GM21390 (cell line): ENCODE data around the gene INO80B.
"Not testable (repeated sequence)": the region's sequence is repeated elsewhere in the genome, so short reads cannot be mapped to it uniquely, and the experiment has no call there.

Source experiments
- ATAC-seq: cut with Tn5 transposase; IDR thresholded peaks from one replicate; pipeline ENCODE4 v1.9.1; 2021; ENCODE audit not compliant: unreplicated experiment

INO80B gene

DNA sequence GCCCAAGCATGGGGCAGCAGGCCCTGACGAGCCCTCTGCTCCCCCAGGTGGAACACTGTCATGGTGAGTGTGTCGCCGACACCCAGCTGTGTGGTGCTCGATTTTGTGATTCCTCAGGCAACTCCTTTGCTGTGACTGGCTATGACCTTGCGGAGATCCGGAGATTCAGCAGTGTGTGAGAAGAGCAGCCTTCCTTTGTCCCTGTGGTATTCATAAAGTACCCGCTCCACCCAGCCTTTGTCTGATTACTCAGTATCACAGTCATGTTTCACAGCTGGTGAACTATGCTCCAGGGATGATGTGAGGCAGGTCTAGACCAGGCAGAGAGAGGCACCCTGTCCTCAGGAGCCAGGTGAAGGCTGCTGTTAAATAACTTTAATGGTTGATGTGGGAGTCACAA, 29.4 kb upstream of the INO80B start:
- ATAC-seq = no peak

- ATAC-seq = no peak
These were observed 28.6 kb upstream of the INO80B start for GRCh38 chr2:74426181-74426758.

DNA sequence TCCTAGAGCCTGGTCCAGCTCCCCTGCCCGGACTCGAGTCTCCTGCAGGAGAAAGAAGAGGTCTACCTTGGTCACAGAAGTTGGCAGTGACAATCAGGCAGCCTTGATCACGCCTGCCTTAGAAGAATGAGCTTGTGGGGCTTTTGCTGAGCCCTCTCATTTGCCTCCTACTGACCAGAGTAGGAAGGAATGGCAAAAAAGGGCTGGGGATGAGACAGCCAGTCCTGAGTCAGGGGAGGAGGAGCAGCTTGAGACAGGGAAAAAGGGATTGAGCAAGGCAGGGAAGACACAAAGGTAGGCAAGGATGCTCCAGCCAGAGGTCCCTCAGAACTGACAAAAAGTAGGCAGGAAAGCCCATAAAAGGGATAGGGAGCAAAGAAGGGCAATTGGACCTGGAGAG, 27.3 kb upstream of the INO80B start:
- ATAC-seq = no peak

GRCh38 chr2:74428675-74429074, 26.2 kb upstream of the INO80B start:
- no peak for ATAC-seq

DNA sequence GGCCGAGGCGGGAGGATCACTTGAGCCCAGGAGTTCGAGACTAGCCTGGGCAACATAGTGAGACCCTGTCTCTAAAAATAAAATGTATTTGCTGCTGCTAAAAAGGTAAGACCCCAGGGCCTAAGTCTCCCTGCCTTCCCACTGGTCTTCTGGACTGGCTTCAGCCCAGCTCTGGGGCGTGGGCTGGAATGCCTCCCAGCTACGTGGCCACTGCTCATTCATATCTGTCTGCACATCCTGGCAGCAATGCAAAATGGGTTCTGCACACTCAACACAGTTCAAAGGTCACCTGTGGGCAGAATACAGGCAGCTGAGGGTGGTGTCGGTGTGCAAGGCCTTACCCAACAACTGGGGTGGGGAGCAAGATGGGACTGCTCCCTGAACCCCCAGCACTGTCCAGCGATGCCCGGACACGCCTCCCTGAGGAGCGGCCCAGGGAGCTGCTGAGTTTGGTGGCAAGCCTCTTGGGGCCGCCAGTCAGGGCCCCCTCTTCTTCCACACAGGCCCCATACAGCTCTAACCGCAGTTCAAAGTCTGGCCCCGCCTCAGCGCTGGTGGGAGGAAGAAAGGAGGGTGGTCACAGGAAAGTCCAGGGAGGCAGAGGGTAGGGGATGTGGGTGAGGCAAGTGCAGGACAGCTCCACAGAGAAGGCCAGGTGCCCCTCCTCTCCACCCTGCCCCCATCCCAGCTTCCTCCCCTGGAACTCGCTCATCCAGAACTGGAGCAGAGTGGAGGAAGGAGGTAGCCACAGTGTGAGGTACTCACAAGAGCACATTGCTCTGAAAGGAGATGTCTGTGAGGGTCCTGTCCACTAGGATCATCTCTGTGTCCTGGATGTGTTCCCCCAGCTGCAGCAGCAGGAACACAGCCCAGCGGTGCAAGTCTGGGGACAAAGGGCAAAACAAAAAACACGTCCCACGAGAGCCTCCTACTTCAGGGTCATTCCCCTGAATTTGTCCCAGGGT, 25.1 kb upstream of the INO80B start:
- no peak for ATAC-seq

GRCh38 chr2:74430502-74430901, 24.4 kb upstream of the INO80B start:
- ATAC-seq = no peak

GRCh38 chr2:74436111-74436805, 18.6 kb upstream of the INO80B start:
- no peak for ATAC-seq

GRCh38 chr2:74436848-74437695, 17.8 kb upstream of the INO80B start:
- ATAC-seq = no peak

GRCh38 chr2:74438248-74438647, 16.6 kb upstream of the INO80B start:
- ATAC-seq = no peak

DNA sequence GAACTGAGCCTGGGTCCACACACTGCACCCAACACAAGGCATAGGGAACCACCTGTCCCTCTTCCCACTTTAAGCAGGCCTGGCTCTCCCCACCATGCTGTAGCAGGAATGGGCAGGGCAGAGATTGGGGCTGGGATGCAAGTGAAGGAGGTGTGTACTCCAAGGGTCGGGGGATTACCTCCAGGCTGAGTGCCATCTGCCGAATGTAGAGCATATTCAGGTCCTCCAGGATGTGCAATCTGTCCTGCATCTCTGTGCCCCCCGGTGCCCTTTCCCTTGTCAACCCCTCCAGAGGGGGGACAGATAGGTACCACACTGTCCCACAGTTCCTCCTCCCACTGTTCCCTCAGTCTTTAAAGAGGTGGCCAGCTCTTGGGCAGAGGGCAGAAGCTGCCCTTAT, 15.5 kb upstream of the INO80B start:
- ATAC-seq = no peak

- ATAC-seq = no peak
These were observed 15.0 kb upstream of the INO80B start for GRCh38 chr2:74439803-74440377.

GRCh38 chr2:74440378-74441169, 14.3 kb upstream of the INO80B start:
- ATAC-seq = peak; percentile 93

DNA sequence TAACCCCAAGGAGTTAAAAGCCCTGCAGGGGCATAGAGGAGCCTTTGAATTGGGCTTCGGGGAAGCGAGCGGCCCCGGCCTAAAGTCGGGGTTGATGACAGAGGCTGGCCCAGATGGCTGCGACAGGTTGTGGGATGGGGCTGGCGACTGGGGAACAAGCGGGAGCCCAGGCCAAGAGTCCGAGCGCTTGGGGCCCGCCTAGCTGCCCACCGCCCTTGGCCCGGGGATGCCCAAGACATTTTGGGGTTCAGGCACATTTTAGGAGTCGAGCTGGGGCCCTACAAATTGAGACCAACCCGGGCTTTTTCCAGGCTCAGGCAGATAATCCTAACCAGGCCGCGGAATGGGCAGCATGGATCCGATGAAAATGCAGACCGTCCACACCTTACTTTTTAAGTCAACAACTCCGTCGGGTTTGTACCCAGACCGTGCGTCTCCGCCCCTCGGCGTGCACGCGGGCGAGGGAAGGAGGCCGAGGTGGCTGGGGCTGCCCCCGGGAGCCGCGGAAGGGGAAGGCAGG, 13.7 kb upstream of the INO80B start:
- ATAC-seq = no peak

DNA sequence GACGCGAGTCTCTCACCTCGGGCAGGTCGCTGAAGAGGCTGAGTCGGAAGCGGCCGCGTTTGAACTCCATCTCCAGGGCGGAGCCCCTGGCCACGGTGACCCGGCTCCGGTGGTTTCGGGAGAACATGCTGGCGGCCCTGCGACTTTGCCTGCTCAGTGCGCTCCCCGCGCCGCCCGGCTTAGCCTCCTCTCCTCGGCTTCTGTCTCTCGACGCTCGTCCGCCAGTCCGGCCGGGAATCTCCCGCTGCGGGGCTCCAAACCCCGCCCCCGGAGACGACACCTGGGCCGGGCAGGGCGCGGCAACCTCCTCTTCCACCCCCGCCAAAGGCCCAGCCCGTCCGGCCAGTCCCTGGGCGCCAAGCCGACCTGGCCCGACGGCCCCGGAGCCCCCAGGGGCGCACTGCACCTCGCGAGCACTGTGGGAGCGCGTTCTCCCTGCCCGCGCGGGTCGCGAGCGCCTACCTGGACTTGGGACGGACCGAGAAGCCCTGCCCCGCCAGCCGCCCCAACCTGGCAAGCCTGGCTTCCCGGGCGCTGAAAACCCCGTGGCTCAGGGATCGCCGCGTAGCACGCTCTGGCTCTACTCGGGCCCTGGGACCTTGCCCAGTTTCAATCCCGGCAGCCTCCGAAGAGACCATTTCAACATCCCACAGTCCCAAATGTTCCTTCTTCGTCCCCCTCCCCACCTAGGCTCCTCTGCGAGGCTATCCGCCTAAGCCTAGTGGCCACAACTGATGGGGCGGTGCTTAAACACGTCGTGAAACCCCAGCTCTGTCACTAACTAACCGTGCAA, 13.0 kb upstream of the INO80B start, which contains the start of gene RTKN:
TSS of gene RTKN (minus strand) at position 248 of the 793 bp plus-strand sequence. CDS start at position 127, 121 bp downstream.
- ATAC-seq = no peak

DNA sequence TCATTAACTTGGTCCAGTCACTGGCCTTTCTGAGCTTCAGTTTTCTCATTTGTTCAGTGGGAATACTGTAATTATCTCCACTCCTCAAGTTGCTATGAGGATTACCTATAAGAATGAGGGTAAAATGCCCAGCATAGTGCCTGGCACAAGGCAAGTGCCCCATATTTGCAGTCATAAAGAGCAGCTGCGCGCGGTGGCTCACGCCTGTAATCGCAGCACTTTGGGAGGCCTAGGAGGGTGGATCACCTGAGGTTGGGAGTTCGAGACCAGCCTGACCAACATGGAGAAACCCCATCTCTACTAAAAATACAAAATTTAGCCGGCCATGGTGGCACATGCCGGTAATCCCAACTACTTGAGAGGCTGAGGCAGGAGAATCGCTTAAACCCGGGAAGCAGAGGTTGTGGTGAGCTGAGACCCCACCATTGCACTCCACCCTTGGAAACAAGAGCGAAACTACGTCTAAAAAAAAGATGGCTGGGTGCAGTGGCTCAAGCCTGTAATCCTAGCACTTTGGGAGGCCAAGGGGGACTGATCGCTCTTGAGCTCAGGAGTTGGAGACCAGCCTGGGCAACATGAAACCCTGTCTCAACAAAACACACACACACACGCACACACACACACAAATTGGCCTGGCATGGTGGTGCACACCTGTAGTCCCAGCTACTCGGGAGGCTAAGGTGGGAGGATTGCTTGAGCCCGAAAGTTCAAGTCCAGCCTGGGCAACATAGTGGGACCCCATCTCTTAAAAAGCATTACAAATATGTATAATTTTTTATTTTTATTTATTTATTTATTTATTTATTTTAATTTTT, 12.2 kb upstream of the INO80B start:
- not testable (repeated sequence) for ATAC-seq

DNA sequence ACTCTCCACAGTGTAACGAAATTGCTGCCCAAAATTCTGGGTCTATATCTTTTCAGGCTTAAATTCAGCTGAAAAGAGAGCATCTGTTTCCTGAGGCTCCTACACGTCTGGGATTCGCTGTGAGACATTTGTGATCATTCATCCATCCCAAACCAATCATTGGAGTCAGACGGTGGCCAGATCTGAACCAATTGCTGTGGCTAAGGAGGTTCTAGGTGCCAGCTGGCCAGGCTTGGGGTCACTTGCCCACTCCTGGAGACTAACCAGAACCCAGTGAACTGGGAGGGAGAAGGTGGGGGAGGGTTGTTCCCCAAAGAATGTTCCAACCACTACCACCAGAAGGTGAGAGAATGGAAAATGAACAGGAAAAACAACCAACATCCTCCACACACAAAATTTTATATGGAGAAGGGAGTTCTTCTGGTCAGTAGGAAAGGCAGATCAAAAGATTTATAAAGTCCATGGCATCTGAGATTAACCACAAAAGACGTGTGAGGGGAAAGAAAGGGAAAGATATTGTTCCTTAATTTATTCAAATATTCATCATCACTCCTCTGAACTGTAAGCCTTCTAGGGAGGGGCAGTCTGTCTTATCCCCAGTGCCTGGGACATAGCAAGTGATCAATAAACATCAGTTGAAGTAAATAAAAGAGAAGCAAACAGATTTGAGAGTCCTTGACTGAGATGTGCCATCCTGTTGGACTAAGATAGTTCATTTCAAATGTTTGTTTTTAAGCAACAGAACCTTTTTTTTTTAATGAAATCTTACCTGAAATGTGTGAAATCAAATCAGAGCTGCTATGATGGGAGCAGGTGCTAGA, 10.2 kb upstream of the INO80B start:
- no peak for ATAC-seq
